H1 (cell line): Measurements from ENCODE around the gene ARHGEF1. TPM values are rescaled to one million over a fixed set of nuclear protein-coding genes. Genes with fewer than 3 reads are reported as not detected.
A peak's percentile ranks its signal among the peaks of the same experiment; 100 is the strongest.

Source experiments
- CTCF ChIA-PET: fragments of 300-600 bp; sonication (Branson Sonifier 250); formaldehyde crosslinking; loops from one replicate; lab custom pipeline; 2021; ENCODE audit not compliant: partially characterized antibody; lab: Charles Lee
- POLR2A ChIA-PET: fragments of 300-600 bp; sonication (Branson Sonifier 250); formaldehyde crosslinking; loops from one replicate; lab custom pipeline; 2021; ENCODE audit warnings: inconsistent platforms; ENCODE audit not compliant: partially characterized antibody; lab: Charles Lee
- DNase-seq, 2 experiments: peaks; one replicate each; pipeline versions ENCODE4 v3.0.0 to v3.0.0-alpha.2; 2010 to 2022; ENCODE audit warnings: low spot score in 2 of 2, low read depth in 1 of 2, mixed read lengths in 1 of 2
- FAIRE-seq: peaks from 2 replicates; lab custom pipeline; 2011; peaks lifted over from hg19 to GRCh38; lab: Jason Lieb, UNC
- H2AFZ ChIP-seq: 2 replicates; pipeline ENCODE4 v1.8.1; 2012; ENCODE audit warnings: low read length, inconsistent platforms
- H2AK5ac ChIP-seq: 2 replicates; pipeline ENCODE4 v1.6.1; 2013; ENCODE audit warnings: low read depth, low read length
- H2BK120ac ChIP-seq: replicated peaks from 2 replicates; pipeline ENCODE3; 2013; ENCODE audit warnings: low read depth, low read length, inconsistent platforms
- H2BK12ac ChIP-seq: 2 replicates; pipeline ENCODE4 v1.6.1; 2013; ENCODE audit warnings: low read depth, low read length
- H2BK15ac ChIP-seq: 2 replicates; pipeline ENCODE4 v1.6.1; 2013; ENCODE audit warnings: low read length
- H2BK20ac ChIP-seq: 2 replicates; pipeline ENCODE4 v1.6.1; 2013; ENCODE audit warnings: low read length
- H2BK5ac ChIP-seq: 2 replicates; pipeline ENCODE4 v1.6.1; 2013; ENCODE audit warnings: low read depth, low read length
- H3K14ac ChIP-seq: 2 replicates; pipeline ENCODE4 v1.6.1; 2013; ENCODE audit warnings: inconsistent platforms; ENCODE audit not compliant: insufficient read length
- H3K18ac ChIP-seq: 2 replicates; pipeline ENCODE4 v1.6.1; 2013; ENCODE audit warnings: low read length; ENCODE audit errors: extremely low read depth
- H3K23ac ChIP-seq: 2 replicates; pipeline ENCODE4 v1.6.1; 2013; ENCODE audit warnings: inconsistent platforms; ENCODE audit not compliant: insufficient read length
- H3K23me2 ChIP-seq: 2 replicates; pipeline ENCODE4 v1.6.1; 2013; ENCODE audit warnings: low read depth, low read length
- H3K27ac ChIP-seq: 2 replicates; pipeline ENCODE4 v1.6.1; 2011; ENCODE audit warnings: low read depth, low read length, inconsistent platforms
- H3K27me3 ChIP-seq, 4 experiments: replicated peaks in 1 of 4; 1 replicate in 1 of 4; 2 replicates in 3 of 4; pipeline versions ENCODE4 v1.6.1 to v1.8.1; 2011 to 2013; ENCODE audit warnings: low read length in 3 of 4, mild to moderate bottlenecking in 3 of 4, inconsistent platforms in 2 of 4, mixed read lengths in 2 of 4, moderate library complexity in 1 of 4; ENCODE audit not compliant: control insufficient read depth in 3 of 4, insufficient read depth in 3 of 4; ENCODE audit errors: extremely low read depth in 1 of 4
- H3K36me3 ChIP-seq, 4 experiments: 2 replicates each; pipeline versions ENCODE4 v1.6.1 to v1.8.1; 2011 to 2013; ENCODE audit warnings: mild to moderate bottlenecking in 4 of 4, low read length in 3 of 4, moderate library complexity in 2 of 4, control low read depth in 1 of 4, inconsistent platforms in 1 of 4; ENCODE audit not compliant: insufficient read depth in 4 of 4, control insufficient read depth in 2 of 4
- H3K4ac ChIP-seq: replicated peaks from 2 replicates; pipeline ENCODE3; 2013; ENCODE audit warnings: low read length, low read depth, mixed read lengths, inconsistent platforms; ENCODE audit not compliant: insufficient read length
- H3K4me1 ChIP-seq, 4 experiments: replicated peaks in 1 of 4; 1 replicate in 1 of 4; 2 replicates in 3 of 4; pipeline versions ENCODE4 v1.6.1 to v1.8.1; 2011 to 2013; ENCODE audit warnings: low read length in 3 of 4, inconsistent platforms in 2 of 4, mixed read lengths in 1 of 4; ENCODE audit not compliant: insufficient read depth in 4 of 4, control insufficient read depth in 3 of 4
- H3K4me2 ChIP-seq, 2 experiments: 2 replicates each; pipeline versions ENCODE4 v1.6.1 to v1.8.1; 2011 to 2013; ENCODE audit warnings: low read depth in 2 of 2, low read length in 2 of 2, control low read depth in 1 of 2, inconsistent platforms in 1 of 2, mild to moderate bottlenecking in 1 of 2; ENCODE audit not compliant: insufficient read depth in 1 of 2
- H3K4me3 ChIP-seq, 4 experiments: fragments of 200-600, 300-600 bp in 1 of 4; sonication (generic), shearing (Covaris generic), sonication (Bioruptor Twin) in 1 of 4; 2 replicates each; pipeline versions ENCODE4 v1.5.1 to v1.8.1; 2011 to 2016; ENCODE audit warnings: low read length in 4 of 4, low read depth in 3 of 4, control low read depth in 2 of 4, inconsistent platforms in 2 of 4, mild to moderate bottlenecking in 2 of 4, mixed read lengths in 1 of 4, moderate library complexity in 1 of 4; ENCODE audit not compliant: insufficient read depth in 2 of 4; ENCODE audit errors: extremely low read depth in 1 of 4
- H3K56ac ChIP-seq: replicated peaks from 2 replicates; pipeline ENCODE3; 2013; ENCODE audit warnings: low read depth, mild to moderate bottlenecking, mixed read lengths, low read length, inconsistent platforms; ENCODE audit not compliant: insufficient read length
- H3K79me1 ChIP-seq: 2 replicates; pipeline ENCODE4 v1.6.1; 2013; ENCODE audit warnings: low read depth, low read length, control low read depth
- H3K79me2 ChIP-seq, 2 experiments: 2 replicates each; pipeline versions ENCODE4 v1.6.1 to v1.8.1; 2012 to 2013; ENCODE audit warnings: low read length in 2 of 2, mild to moderate bottlenecking in 2 of 2, inconsistent platforms in 1 of 2; ENCODE audit not compliant: insufficient read depth in 2 of 2, control insufficient read depth in 1 of 2
- H3K9ac ChIP-seq, 4 experiments: replicated peaks in 1 of 4; 1 replicate in 1 of 4; 2 replicates in 3 of 4; pipeline versions ENCODE4 v1.6.1 to v1.8.1; 2011 to 2013; ENCODE audit warnings: low read depth in 3 of 4, low read length in 3 of 4, control low read depth in 2 of 4, mild to moderate bottlenecking in 2 of 4, moderate library complexity in 2 of 4, inconsistent platforms in 1 of 4; ENCODE audit errors: extremely low read depth in 1 of 4
- H3K9me3 ChIP-seq, 2 experiments: 2 replicates each; pipeline versions ENCODE4 v1.6.1 to v1.8.1; 2012 to 2013; ENCODE audit warnings: mild to moderate bottlenecking in 2 of 2, moderate library complexity in 2 of 2, control low read depth in 1 of 2, inconsistent platforms in 1 of 2, low read depth in 1 of 2, low read length in 1 of 2, mixed read lengths in 1 of 2; ENCODE audit not compliant: insufficient read depth in 2 of 2
- H4K20me1 ChIP-seq, 2 experiments: replicated peaks in 1 of 2; 2 replicates each; pipeline versions ENCODE3 to v1.8.1; 2011 to 2013; ENCODE audit warnings: inconsistent platforms in 2 of 2, low read length in 2 of 2, mild to moderate bottlenecking in 1 of 2; ENCODE audit not compliant: insufficient read depth in 2 of 2, control insufficient read depth in 1 of 2
- H4K5ac ChIP-seq: 2 replicates; pipeline ENCODE4 v1.6.1; 2013; ENCODE audit warnings: low read length, low read depth, mixed read lengths, inconsistent platforms; ENCODE audit not compliant: insufficient read length
- H4K8ac ChIP-seq: 2 replicates; pipeline ENCODE4 v1.8.0; 2013; ENCODE audit warnings: mild to moderate bottlenecking, moderate library complexity, low read length, inconsistent platforms; ENCODE audit not compliant: insufficient read depth; ENCODE audit errors: extremely low read depth
- H4K91ac ChIP-seq: replicated peaks from 2 replicates; pipeline ENCODE3; 2013; ENCODE audit warnings: low read length, mixed read lengths, inconsistent platforms; ENCODE audit not compliant: insufficient read length
- CBX8 ChIP-seq: fragments of 300-800, 300-1000 bp; sonication (generic); IDR thresholded peaks from 2 replicates; pipeline ENCODE4 v1.7.1; 2016; ENCODE audit warnings: low read depth, low read length, borderline replicate concordance
- CTCF ChIP-seq, 3 experiments: IDR thresholded peaks; 1 replicate in 2 of 3; 2 replicates in 1 of 3; pipeline versions ENCODE4 v1.5.1 to v1.6.1; 2011; ENCODE audit warnings: low read length in 3 of 3, mild to moderate bottlenecking in 3 of 3, inconsistent platforms in 2 of 3, low read depth in 1 of 3, moderate library complexity in 1 of 3; ENCODE audit not compliant: insufficient read depth in 1 of 3; ENCODE audit errors: control extremely low read depth in 1 of 3
- EGR1 ChIP-seq: IDR thresholded peaks from 2 replicates; pipeline ENCODE4 v1.6.1; 2011; ENCODE audit warnings: low read depth, low read length, borderline replicate concordance
- EZH2 ChIP-seq: fragments of 200-600 bp; sonication (generic); IDR thresholded peaks from 2 replicates; pipeline ENCODE4 v1.7.1; 2012; ENCODE audit warnings: low read depth, mild to moderate bottlenecking, moderate library complexity, low read length, inconsistent platforms; ENCODE audit not compliant: severe bottlenecking
- RNF2 ChIP-seq: fragments of 200-900, 300-1000 bp; sonication (generic); IDR thresholded peaks from 2 replicates; pipeline ENCODE4 v1.7.1; 2016; ENCODE audit warnings: borderline replicate concordance, low read depth, mild to moderate bottlenecking, antibody characterized with exemption, low read length; ENCODE audit not compliant: poor library complexity, severe bottlenecking; ENCODE audit errors: missing control alignments
- SIX5 ChIP-seq: IDR thresholded peaks from 2 replicates; pipeline ENCODE4 v1.6.1; 2011; ENCODE audit warnings: mild to moderate bottlenecking, low read depth, low read length
- SP2 ChIP-seq: IDR thresholded peaks from 2 replicates; pipeline ENCODE4 v1.6.1; 2012; ENCODE audit warnings: mild to moderate bottlenecking, low read length, inconsistent platforms
- SUZ12 ChIP-seq: fragments of 200-600 bp; sonication (generic); IDR thresholded peaks from 2 replicates; pipeline ENCODE4 v1.6.1; 2012; ENCODE audit warnings: mild to moderate bottlenecking, inconsistent platforms, low read length, moderate library complexity, mixed read lengths
- WGBS, 2 experiments: shearing (Covaris generic) in 1 of 2; methylation state at CpG; one replicate each; pipeline versions ENCODE4 v1.1.6 to v1.1.7; 2013 to 2015; ENCODE audit warnings: low lambda C conversion rate in 2 of 2, mixed read lengths in 2 of 2, inconsistent platforms in 1 of 2, low coverage in 1 of 2, missing lambda C conversion rate in 1 of 2; ENCODE audit not compliant: insufficient replicate concordance in 2 of 2, insufficient coverage in 1 of 2, insufficient read length in 1 of 2; ENCODE audit errors: extremely low coverage in 1 of 2, missing lambda C conversion rate in 1 of 2; 5-methylcytosine and 5-hydroxymethylcytosine counted together
- polyA plus RNA-seq, 7 experiments: library from polyadenylated mRNA; depleted of rRNA in 3 of 7; stranded (reverse) in 5 of 7; unstranded in 2 of 7; fragments of >200 nt in 5 of 7; fragments of 200-250 nt in 2 of 7; gene quantifications; 1 replicate in 5 of 7; 2 replicates in 1 of 7; 4 replicates in 1 of 7; pipeline versions ENCODE4 v1.2.1 to v1.2.3, GENCODE V29; 2011 to 2013; ENCODE audit warnings: missing spikeins in 2 of 7, mixed read lengths in 2 of 7
- total RNA-seq: library from RNA; stranded (reverse); fragmentation: NEBNext Ultra II Directional; extraction: Animal tissue kit (Norgen Biotek cat#: 25700); gene quantifications from 2 replicates; pipeline ENCODE4 v1.2.1, GENCODE V29; 2021

The ARHGEF1 gene
- total and polyA plus RNA-seq, 2 of the 8 experiments (the other 6 are each of a cell fraction or from before 2014, with no cell fraction given), result 23.0 to 49.0 TPM

DNA sequence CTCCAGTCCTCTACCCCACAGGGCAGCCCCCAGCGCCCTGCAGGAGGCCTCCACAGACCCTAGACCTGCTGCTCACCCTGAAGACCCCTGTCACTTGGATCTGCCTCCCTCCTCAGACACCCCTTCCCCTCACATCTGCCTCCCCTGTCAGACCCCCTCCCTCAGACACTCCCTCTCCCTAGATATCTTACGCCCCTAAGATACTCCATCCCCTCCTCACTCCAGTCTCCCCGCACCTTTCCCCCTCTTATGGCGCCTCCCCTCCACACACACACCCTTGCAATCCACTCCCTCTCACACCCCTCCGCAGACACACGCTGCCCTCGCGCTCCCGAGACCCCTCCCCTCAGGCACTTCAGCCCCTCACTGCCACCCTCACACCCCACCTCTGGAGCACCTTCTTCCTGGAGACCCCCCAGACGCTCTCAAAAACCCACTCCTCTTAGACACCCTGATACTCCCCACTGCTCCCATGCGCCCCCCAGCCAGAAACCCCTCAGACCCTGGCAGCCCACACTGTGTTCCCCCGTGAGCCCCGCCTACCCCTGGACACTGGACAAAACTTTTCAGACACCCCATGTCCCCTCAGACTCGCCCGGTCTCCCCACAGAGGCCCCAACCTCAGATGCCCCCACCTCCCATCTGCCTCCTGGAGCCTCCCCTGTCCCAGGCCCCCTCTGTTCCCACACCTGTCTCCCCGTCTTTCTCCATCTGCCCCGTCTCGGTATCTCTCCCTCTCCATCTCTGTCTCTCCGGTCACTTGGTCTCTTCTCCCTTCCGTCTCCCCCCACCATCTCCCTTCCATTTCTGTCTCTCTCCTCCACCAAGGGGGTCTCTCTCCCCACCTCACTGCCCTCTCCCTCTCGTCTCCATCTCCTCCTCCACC is 30.8 kb downstream of the ARHGEF1 start:
- H3K36me3 ChIP-seq, result no peaks in the 10 kb centered on the region
- H2BK15ac ChIP-seq, result no peak overlapping the region
- no peak overlapping the region for H3K14ac ChIP-seq
- H3K27me3 ChIP-seq, result peaks cover 57 to 94% (median 91%) of the 10 kb centered on the region in 4 experiments
- no peak overlapping the region for H2BK120ac ChIP-seq
- peaks cover 2% of the 10 kb centered on the region for H3K79me1 ChIP-seq
- no peaks in the 10 kb centered on the region for H3K79me2 ChIP-seq
- H4K5ac ChIP-seq, result no peak overlapping the region
- DNase-seq (no peak), FAIRE-seq (no peak)
- no peak overlapping the region for H2BK5ac ChIP-seq
- H3K4me3 ChIP-seq, result peak overlapping the region in 1 of 4 experiments; percentile 52; a peak in 3 of 8 replicates
- no peak overlapping the region for H3K56ac ChIP-seq
- H2BK12ac ChIP-seq, result 0 out of 2 replicates have a peak overlapping the region, but pooled peaks have one; percentile 50
- no peak for TF ChIP-seq CBX8
- peak; percentile 11 for TF ChIP-seq RNF2
- TF ChIP-seq CTCF (IDR thresholded peaks at IDR 0.05; ENCODE audit: control extremely low read depth in 1 of 3, insufficient read depth in 1 of 3, low read depth in 1 of 3, low read length in 3 of 3), result no peak
- no peak for TF ChIP-seq SIX5
- peak; percentile 45 for TF ChIP-seq SUZ12
- TF ChIP-seq SP2, result no peak
- TF ChIP-seq EGR1, result 0 out of 2 replicates have a peak, but pooled peaks have one; percentile 46
- peak; percentile 55 for TF ChIP-seq EZH2
- H4K91ac ChIP-seq, result no peak overlapping the region
- ChIA-PET CTCF (no interaction called here), POLR2A (interaction anchor here (2.9 kb wide), 1 partner anchor 13 kb away, joined by 20 read pairs; no protein-coding TSS in a partner anchor)
- no peak overlapping the region for H3K18ac ChIP-seq
- peak overlapping the region; percentile 54 to 87 for H3K4me2 ChIP-seq
- no peak overlapping the region for H3K23ac ChIP-seq
- H3K23me2 ChIP-seq, result peaks cover 18% of the 10 kb centered on the region
- H4K20me1 ChIP-seq, result peaks cover 9 to 43% of the 10 kb centered on the region in 2 experiments
- H3K9ac ChIP-seq, result no peak overlapping the region
- no peaks in the 10 kb centered on the region for H3K9me3 ChIP-seq
- H2AFZ ChIP-seq, result no peak overlapping the region
- H3K27ac ChIP-seq, result no peak overlapping the region
- 0 out of 2 replicates have a peak overlapping the region, but pooled peaks have one; percentile 53 for H2AK5ac ChIP-seq
- H3K4ac ChIP-seq, result no peak overlapping the region
- peak overlapping the region; percentile 9; the same call in 1 of the 2 replicates for H2BK20ac ChIP-seq
- WGBS, 2 experiments, result 16% methylated on average over 17 of the region's 21 CpGs; no CpG with 5 or more reads in 1 of the 2 experiments
- H4K8ac ChIP-seq, result no peak overlapping the region
- peaks cover 0 to 23% (median 5%) of the 10 kb centered on the region in 4 experiments; a peak in 5 of 7 replicates for H3K4me1 ChIP-seq
